Activated CD8-positive, alpha-beta memory T cell treated with anti-CD3 and anti-CD28 coated beads for 36 hours (primary cell): ENCODE results near the gene SYS1. TPM values are rescaled to one million over a fixed set of nuclear protein-coding genes. Genes with fewer than 3 reads are reported as not detected.

ENCODE experiments used
- CTCF ChIA-PET: fragments of 350-600 bp; sonication (Branson Sonifier 250); formaldehyde crosslinking; loops from one replicate; lab custom pipeline; 2021; ENCODE audit warnings: antibody characterized with exemption; lab: Charles Lee
- POLR2A ChIA-PET: fragments of 350-600 bp; sonication (Branson Sonifier 250); formaldehyde crosslinking; loops from one replicate; lab custom pipeline; 2021; ENCODE audit warnings: antibody characterized with exemption; lab: Charles Lee
- total RNA-seq, 2 experiments: library from RNA; stranded (reverse); gene quantifications; one replicate each; pipeline ENCODE4 v1.2.3, GENCODE V29; 2021

SYS1 gene
- total RNA-seq, 2 experiments from 2014 or later = 33.2 to 38.8 TPM

- POLR2A ChIA-PET = no interaction called here
These were observed 3.2 kb downstream of the SYS1 start for GRCh38 chr20:45366192-45366591.

GRCh38 chr20:45366631-45367030 is 3.7 kb downstream of the SYS1 start:
- ChIA-PET CTCF (interaction anchor here (0.6 to 6.6 kb wide), 4 partner anchors 6 to 70 kb away, joined by 3 to 63 read pairs (median 3); no protein-coding TSS in a partner anchor), POLR2A (no interaction called here)

More at GRCh38 chr20:45366192-45366591, 3.2 kb downstream of the SYS1 start:
- CTCF ChIA-PET = interaction anchor here (0.7 to 6.6 kb wide), 5 partner anchors 6 to 72 kb away, joined by 3 to 63 read pairs (median 3); no protein-coding TSS in a partner anchor

GRCh38 chr20:45367126-45367525 is 4.2 kb downstream of the SYS1 start:
- ChIA-PET CTCF (interaction anchor here (0.6 to 6.6 kb wide), 3 partner anchors 6 to 70 kb away, joined by 3 to 63 read pairs (median 3); no protein-coding TSS in a partner anchor), POLR2A (no interaction called here)

- CTCF ChIA-PET = interaction anchor here (0.6 to 1.9 kb wide), 2 partner anchors 68 to 143 kb away, joined by 4 to 7 read pairs; no protein-coding TSS in a partner anchor
- POLR2A ChIA-PET = interaction anchor here (1.5 to 2.0 kb wide), 2 partner anchors 51 to 68 kb away, joined by 4 read pairs; no protein-coding TSS in a partner anchor
These were observed 5.4 kb downstream of the SYS1 start for GRCh38 chr20:45368221-45368980.

- POLR2A ChIA-PET = no interaction called here
- CTCF ChIA-PET = interaction anchor here (4.8 to 5.4 kb wide), 2 partner anchors 7 to 66 kb away, joined by 54 to 63 read pairs; partner anchors contain the start of gene SYS1
These were observed 7.7 kb downstream of the SYS1 start for GRCh38 chr20:45370571-45371160.

- CTCF ChIA-PET = interaction anchor here (0.9 to 5.4 kb wide), 8 partner anchors 9 to 78 kb away, joined by 3 to 63 read pairs (median 16); partner anchors contain the start of genes SDC4 and SYS1
These were observed 9.3 kb downstream of the SYS1 start for GRCh38 chr20:45372241-45372640.

GRCh38 chr20:45372646-45373352 is 9.8 kb downstream of the SYS1 start:
- ChIA-PET POLR2A (interaction anchor here (0.7 to 2.6 kb wide), 8 partner anchors 10 to 598 kb away, joined by 3 to 18 read pairs (median 5); partner anchors contain the start of genes DNTTIP1, PIGT, SDC4 and SYS1), CTCF (interaction anchor here (0.9 to 5.4 kb wide), 16 partner anchors 9 to 398 kb away, joined by 3 to 63 read pairs (median 8); partner anchors contain the start of genes PIGT, SDC4 and SYS1)

More at GRCh38 chr20:45372241-45372640, 9.3 kb downstream of the SYS1 start:
- POLR2A ChIA-PET = interaction anchor here (0.5 to 2.6 kb wide), 4 partner anchors 8 to 64 kb away, joined by 4 to 18 read pairs (median 6); partner anchors contain the start of gene SYS1

GRCh38 chr20:45373353-45374100 is 10.6 kb downstream of the SYS1 start:
- ChIA-PET POLR2A (interaction anchor here (0.7 to 2.6 kb wide), 8 partner anchors 11 to 597 kb away, joined by 3 to 18 read pairs (median 5); partner anchors contain the start of genes DNTTIP1, PIGT, SDC4 and SYS1), CTCF (interaction anchor here (0.6 to 5.4 kb wide), 32 partner anchors 10 to 397 kb away, joined by 3 to 63 read pairs (median 5); partner anchors contain the start of genes PIGT, SDC4 and SYS1)

- ChIA-PET CTCF (interaction anchor here (0.6 to 5.4 kb wide), 31 partner anchors 10 to 397 kb away, joined by 3 to 63 read pairs (median 5); partner anchors contain the start of genes PIGT, SDC4 and SYS1), POLR2A (interaction anchor here (1.1 to 2.6 kb wide), 4 partner anchors 11 to 63 kb away, joined by 4 to 18 read pairs (median 8); partner anchors contain the start of genes PIGT, SDC4 and SYS1)
These were observed 11.1 kb downstream of the SYS1 start for GRCh38 chr20:45374101-45374467.

- CTCF ChIA-PET = interaction anchor here (1.2 to 5.4 kb wide), 8 partner anchors 9 to 411 kb away, joined by 3 to 63 read pairs (median 15); partner anchors contain the start of genes PIGT, SDC4 and SYS1
- POLR2A ChIA-PET = interaction anchor here (0.8 to 2.6 kb wide), 2 partner anchors 12 to 62 kb away, joined by 3 to 18 read pairs; partner anchors contain the start of gene SYS1
These were observed 12.0 kb downstream of the SYS1 start for GRCh38 chr20:45374966-45375365.

GRCh38 chr20:45377269-45377668 is 14.3 kb downstream of the SYS1 start:
- ChIA-PET POLR2A (interaction anchor here (0.6 kb wide), 1 partner anchor 44 kb away, joined by 4 read pairs; no protein-coding TSS in a partner anchor), CTCF (interaction anchor here (0.9 to 2.6 kb wide), 4 partner anchors 14 to 73 kb away, joined by 3 to 6 read pairs (median 5); partner anchors contain the start of gene SYS1)

GRCh38 chr20:45378191-45378590 is 15.2 kb downstream of the SYS1 start, which contains the start of gene TP53TG5:
TP53TG5 (minus strand) TSS chr20:45378325; CDS start chr20:45378236, 89 bp downstream.
- POLR2A ChIA-PET = no interaction called here
- CTCF ChIA-PET = interaction anchor here (1.7 to 2.6 kb wide), 2 partner anchors 15 to 72 kb away, joined by 6 read pairs; partner anchors contain the start of gene SYS1

- POLR2A ChIA-PET = no interaction called here
These were observed 24.3 kb downstream of the SYS1 start for GRCh38 chr20:45387274-45387673.

GRCh38 chr20:45390931-45391330 is 28.0 kb downstream of the SYS1 start:
- CTCF ChIA-PET = interaction anchor here (0.8 to 1.0 kb wide), 2 partner anchors 46 to 56 kb away, joined by 3 read pairs; no protein-coding TSS in a partner anchor
- POLR2A ChIA-PET = no interaction called here

More at GRCh38 chr20:45387274-45387673, 24.3 kb downstream of the SYS1 start:
- CTCF ChIA-PET = interaction anchor here (0.5 to 1.3 kb wide), 4 partner anchors 13 to 63 kb away, joined by 3 to 4 read pairs (median 4); partner anchors contain the start of gene SDC4

- ChIA-PET CTCF (interaction anchor here (0.8 to 1.0 kb wide), 2 partner anchors 46 to 55 kb away, joined by 3 read pairs; no protein-coding TSS in a partner anchor), POLR2A (no interaction called here)
These were observed 28.6 kb downstream of the SYS1 start for GRCh38 chr20:45391559-45391958.

- CTCF ChIA-PET = interaction anchor here (3.1 kb wide), 1 partner anchor 20 kb away, joined by 17 read pairs; no protein-coding TSS in a partner anchor
These were observed 29.8 kb downstream of the SYS1 start for GRCh38 chr20:45392733-45393132.

More at GRCh38 chr20:45392733-45393132, 29.8 kb downstream of the SYS1 start:
- POLR2A ChIA-PET = interaction anchor here (0.8 to 1.0 kb wide), 2 partner anchors 20 to 27 kb away, joined by 3 to 8 read pairs; no protein-coding TSS in a partner anchor
